GM21619 (cell line): ENCODE measurements around the gene KCNK15.

Source experiments
- ATAC-seq: cut with Tn5 transposase; IDR thresholded peaks from one replicate; pipeline ENCODE4 v1.9.1; 2021; ENCODE audit not compliant: unreplicated experiment

Gene KCNK15

GRCh38 chr20:44714701-44715498, 30.8 kb upstream of the KCNK15 start, which contains the start of gene CCN5:
TSS of gene CCN5 (plus strand) at chr20:44715369. CDS start at chr20:44715391, 22 bp downstream.
- no peak for ATAC-seq

GRCh38 chr20:44715499-44716308, 30.0 kb upstream of the KCNK15 start:
- no peak for ATAC-seq

GRCh38 chr20:44716309-44717106, 29.2 kb upstream of the KCNK15 start:
- no peak for ATAC-seq

- ATAC-seq, result no peak
These were observed 27.7 kb upstream of the KCNK15 start for GRCh38 chr20:44717986-44718385.

- ATAC-seq, result no peak
These were observed 25.8 kb upstream of the KCNK15 start for GRCh38 chr20:44719841-44720240.

GRCh38 chr20:44720621-44720996, 25.1 kb upstream of the KCNK15 start:
- no peak for ATAC-seq

GRCh38 chr20:44720997-44721784, 24.5 kb upstream of the KCNK15 start:
- no peak for ATAC-seq

GRCh38 chr20:44721785-44722054, 23.9 kb upstream of the KCNK15 start:
- ATAC-seq, result no peak

- ATAC-seq, result no peak
These were observed 22.7 kb upstream of the KCNK15 start for GRCh38 chr20:44722990-44723389.

- ATAC-seq, result no peak
These were observed 22.3 kb upstream of the KCNK15 start for GRCh38 chr20:44723391-44723790.

- ATAC-seq, result no peak
These were observed 21.8 kb upstream of the KCNK15 start for GRCh38 chr20:44723798-44724362.

- no peak for ATAC-seq
These were observed 21.1 kb upstream of the KCNK15 start for GRCh38 chr20:44724423-44725091.

GRCh38 chr20:44725837-44726236, 19.8 kb upstream of the KCNK15 start:
- no peak for ATAC-seq

GRCh38 chr20:44727039-44727438, 18.6 kb upstream of the KCNK15 start:
- no peak for ATAC-seq

- no peak for ATAC-seq
These were observed 18.0 kb upstream of the KCNK15 start for GRCh38 chr20:44727651-44728050.

- no peak for ATAC-seq
These were observed 16.7 kb upstream of the KCNK15 start for GRCh38 chr20:44728801-44729443.

GRCh38 chr20:44730441-44730840, 15.2 kb upstream of the KCNK15 start:
- no peak for ATAC-seq

GRCh38 chr20:44731657-44732056, 14.0 kb upstream of the KCNK15 start:
- no peak for ATAC-seq

- ATAC-seq, result no peak
These were observed 13.3 kb upstream of the KCNK15 start for GRCh38 chr20:44732327-44732726.
